SW480 (cell line): ENCODE data around the gene CKS2.
"Not testable (repeated sequence)": the region's sequence is repeated elsewhere in the genome, so short reads cannot be mapped to it uniquely, and the experiment has no call there.

Experiments used
- DNase-seq: peaks from one replicate; pipeline ENCODE4 v3.0.0-alpha.2; 2016; ENCODE audit warnings: low spot score

The CKS2 gene

DNA sequence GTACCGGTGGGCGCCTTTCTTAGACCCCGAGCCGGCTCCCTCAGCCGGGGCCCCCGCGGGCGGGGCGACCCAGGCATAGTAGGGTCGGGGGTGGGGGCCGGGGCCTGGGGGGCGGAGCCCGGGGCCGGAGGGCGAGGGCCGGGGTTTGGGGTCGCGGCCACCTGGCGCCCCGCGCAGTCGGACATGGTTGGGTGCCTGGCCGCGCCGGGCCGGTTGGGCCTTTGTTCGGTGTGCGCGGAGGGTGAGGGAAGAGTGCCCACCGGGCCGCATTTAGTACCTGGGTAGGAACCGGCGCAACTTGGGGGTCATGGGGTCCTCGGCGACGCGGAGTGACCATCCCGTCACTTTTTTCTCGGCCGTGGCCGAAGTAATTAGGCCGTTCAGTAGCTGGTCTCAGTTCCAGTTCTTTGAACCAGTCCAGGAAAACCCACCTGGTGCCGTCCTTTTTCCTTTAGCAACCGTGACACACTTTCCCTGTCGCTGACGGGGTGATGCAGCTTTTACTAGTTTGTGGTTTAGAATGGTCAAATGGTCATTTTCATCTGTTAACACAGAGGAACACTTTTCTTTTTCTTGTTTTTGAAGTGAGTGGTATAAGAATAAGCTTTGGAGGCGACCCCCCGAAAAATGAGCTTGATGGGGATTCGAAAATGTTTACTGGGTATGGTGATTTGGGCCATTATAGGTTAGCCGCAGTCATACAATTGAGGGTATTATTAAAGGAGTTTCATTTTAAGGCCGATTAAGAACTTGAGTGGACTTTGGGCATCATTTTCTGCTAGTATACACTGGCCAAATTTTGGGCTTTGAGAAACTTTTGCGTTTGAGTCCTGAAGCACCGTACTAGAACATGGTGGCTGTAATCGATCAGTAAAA lies 589 bp downstream of the CKS2 start:
- peak; percentile 13 for DNase-seq

DNA sequence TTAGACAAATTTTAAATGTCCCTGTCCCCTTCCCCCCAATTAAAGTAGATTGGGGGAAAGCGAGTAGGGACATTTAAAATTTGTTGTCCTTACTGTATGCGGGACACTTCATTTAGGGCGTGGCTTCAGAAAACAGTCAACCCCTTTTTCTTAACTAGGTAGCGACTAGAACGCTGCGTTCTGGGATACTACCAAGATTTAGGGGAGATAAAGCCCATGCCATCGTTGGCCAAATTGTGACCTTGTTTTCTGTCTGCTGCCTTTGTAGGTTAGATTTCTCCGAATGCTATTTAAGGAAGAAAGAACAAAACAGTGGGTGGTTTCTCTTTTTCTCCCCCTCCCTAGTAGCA lies 1.2 kb downstream of the CKS2 start:
- DNase-seq = peak; percentile 47

DNA sequence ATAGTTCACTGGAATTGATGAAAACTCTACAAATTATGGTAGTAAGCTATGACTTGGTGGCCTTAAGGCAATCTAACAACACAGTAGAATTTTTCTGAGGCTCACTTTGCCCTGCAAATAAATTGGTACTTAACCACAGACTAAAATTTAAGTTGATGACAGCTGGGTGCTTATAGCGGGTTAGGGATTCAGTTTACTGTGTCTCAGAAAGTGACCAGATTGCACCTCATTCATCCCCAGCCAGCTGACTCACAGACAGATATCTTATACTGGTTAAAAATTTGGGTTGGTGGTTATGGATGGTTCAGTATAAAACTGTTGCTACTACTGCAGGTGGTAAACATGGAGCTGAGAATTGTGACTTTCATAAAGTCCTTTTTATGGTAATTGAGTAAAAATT lies 2.8 kb downstream of the CKS2 start:
- peak; percentile 14 for DNase-seq

DNA sequence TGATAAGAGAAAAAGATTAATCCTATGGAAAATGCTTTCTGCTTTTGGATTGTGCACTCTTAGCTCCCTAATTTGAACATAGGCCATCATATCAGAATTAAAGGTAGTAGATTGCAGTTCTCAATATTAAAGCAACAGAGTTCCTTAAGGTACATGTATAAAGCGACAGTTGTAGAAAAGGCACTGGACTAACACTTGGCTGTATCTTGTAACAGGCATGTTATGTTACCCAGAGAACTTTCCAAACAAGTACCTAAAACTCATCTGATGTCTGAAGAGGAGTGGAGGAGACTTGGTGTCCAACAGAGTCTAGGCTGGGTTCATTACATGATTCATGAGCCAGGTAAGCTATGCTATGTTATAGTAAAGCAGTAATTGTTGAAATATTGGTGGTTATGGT lies 4.0 kb downstream of the CKS2 start:
- DNase-seq = no peak

DNA sequence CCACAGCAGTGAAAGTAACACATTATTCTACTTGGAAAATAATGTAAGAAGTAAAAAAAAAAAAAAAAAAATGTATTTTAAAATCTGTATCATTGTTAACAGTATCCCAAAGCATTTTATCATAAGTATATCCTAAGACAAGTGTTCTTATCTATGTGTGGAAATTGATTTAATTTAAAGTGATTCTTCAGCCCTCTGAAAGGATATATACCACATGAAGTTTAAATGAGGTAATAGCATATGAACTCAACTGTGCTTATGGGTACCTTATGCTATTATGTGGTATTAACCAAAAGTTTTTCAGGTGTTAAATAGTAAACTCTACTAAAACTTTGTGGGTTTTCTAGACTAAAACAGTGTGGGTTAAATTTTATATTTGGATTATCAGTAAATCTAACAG lies 4.5 kb downstream of the CKS2 start:
- DNase-seq = no peak

DNA sequence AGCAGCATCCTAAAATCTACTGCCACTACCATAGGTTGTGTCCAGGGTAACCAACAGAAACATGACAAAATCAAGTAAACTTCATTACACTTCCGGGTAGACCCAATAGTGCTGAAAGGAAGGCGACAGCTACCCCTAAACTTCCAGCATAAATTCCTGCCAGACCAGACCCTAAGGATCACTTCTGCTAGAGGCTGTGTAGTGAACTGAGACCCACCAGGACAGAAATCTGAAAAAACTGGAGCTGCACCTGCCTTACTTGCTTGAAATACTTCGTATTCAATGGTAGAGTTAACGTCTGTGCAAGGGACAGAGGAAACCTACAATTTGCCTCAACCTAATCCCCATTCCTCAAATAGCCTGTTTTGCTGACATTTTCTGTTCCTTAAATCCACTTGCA lies 6.3 kb downstream of the CKS2 start:
- peak; percentile 8 for DNase-seq

DNA sequence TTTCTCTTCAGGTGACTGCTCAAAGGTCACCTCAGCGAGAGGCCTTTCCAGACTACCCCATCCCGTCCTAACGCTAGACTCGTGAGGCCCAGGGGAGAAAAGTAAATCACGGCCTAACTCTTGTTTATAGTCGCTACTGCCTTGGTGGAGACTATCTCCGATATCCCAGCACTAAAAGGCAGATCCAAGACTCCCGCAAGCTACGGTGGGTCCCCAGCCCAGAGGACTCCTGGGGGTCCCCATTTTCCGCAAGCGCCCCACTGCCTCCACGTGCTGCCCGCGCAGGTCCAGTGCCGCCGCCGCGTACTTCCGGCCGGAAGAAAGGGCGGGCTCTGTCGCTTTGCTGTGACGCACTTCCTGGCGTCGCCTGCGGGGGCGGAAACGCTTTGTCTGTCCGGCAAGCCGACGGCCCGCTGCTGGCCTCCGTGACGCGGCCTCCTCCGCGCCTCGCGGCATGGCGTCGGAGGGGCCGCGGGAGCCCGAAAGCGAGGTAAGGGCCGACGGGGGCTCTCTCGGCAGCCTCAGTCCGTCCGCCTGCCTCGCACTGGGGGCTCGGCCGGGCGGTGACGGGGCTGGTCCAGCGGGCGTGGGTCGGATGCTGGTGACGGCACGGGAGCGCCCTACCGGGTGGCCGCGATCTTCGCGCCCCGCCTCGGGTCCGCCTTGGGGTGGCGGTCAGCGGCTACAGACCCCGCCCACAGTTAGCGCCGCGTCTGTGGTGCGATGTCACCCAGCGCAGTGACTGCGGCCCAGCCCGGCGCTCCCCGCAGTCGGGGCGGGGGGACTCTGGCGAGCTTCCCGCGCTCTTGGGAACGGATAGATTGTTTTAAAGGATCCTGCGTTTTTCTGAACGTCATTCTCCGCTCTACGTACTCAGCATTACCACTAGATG lies 7.4 kb downstream of the CKS2 start, which contains the start of gene SECISBP2:
Gene SECISBP2 (plus strand): TSS at position 378 of the 892 bp plus-strand sequence. CDS start 77 bp downstream, at position 455.
- DNase-seq = peak; percentile 98

DNA sequence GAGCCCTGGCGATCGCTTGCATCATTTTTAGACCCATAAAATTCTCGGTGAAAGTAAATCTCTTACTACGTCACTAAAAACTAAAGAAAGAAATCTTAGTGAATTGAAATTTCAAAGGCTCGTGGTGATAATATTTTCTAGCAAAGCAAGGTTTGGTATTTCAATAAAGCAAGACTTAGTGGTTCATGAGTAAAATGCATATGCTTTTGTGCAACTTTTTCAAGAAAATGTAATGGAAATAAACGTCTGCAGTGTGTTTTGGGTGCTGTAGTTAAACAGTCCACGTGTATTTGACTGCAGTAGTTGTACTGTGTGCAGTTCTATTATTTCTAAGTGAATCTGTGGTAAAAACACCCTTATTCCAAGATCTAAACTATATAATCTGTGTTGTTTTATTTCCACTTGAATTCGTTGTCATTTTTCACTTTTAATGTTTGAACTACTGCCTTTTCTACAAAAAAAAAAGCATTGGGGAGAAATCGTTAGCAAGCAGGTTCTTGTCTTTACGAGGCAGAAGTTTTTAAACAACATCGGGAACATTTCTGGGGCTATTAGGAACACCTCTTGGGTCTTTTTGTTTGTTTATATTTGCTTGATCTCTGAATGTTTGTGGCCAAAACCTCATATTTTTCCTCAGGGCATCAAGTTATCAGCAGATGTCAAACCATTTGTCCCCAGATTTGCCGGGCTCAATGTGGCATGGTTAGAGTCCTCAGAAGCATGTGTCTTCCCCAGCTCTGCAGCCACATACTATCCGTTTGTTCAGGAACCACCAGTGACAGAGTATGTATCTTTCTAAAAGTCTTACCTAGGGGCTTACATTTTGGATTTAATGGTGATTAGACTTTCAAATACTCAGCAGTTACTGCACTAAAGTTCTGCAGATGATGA lies 8.3 kb downstream of the CKS2 start:
- DNase-seq = no peak

DNA sequence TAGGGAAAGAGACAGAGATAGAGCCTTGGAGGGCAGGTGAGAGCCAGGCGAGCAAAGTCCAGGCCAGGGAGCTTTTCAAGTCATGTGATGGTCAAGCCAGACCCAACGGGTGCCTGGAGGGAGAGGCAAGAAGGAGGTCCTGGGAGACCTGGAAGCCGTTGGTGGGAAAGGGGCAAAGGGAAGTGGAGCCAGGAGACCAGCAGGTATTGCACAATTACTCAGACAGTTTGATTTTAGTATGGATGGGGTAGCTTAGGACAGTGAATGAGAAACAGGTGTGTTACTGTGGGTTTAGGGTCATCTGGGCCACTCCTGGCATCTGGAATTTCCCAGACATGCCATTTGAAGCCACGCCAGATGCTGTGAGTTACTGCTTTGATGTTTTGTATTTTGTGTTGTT lies 12.4 kb downstream of the CKS2 start:
- DNase-seq = peak; percentile 72

DNA sequence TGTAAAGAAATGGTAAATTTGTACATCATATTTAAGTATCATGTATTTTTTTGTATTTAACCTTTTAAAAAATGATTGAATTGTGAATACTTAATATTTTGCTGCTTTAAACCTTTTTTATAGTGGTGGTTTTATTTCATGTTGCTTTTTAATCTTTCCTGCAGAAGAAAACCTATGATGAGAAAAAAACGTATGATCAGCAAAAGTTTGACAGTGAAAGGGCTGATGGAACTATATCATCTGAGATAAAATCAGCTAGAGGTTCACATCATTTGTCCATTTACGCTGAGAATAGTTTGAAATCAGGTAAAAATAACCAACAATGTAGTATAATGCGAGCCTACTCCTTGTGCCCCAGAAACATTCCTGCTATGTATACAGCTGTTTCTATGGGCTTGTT lies 14.7 kb downstream of the CKS2 start:
- no peak for DNase-seq

DNA sequence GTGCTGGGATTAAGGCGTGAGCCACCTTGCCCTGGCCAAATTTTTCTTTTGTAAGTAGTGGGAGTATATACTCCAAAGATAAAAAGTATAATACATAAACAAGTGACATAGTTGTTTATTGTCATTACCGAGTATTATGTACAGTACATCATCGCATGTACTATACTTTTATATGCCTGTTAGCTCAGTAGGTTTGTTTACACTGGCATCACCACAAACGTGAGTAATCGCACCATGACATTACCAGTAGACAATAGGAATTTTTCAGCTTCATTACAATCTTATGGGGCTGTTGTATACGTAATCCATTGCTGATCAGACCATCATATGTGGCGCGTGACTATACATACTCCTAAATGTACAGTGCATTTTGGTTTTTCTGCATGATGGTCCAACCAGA lies 17.1 kb downstream of the CKS2 start:
- no peak for DNase-seq

DNA sequence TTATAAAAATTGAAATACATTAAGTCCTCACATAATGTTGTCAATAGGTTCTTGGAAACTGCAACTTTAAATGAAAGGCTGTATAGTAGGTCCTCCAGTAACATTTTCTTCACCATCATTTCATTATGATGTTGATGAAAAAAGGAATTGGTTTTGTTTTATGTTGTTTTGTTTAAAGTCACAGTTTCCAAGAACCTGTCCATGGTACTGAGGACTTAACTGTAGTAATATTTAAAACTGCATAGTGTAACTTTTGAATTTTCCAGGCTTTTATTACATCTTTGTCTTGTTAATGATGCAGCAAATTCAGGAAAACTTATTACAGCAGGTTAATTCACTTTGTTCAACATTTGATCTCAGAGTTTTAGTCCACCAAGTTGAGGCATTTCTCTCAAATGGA lies 18.9 kb downstream of the CKS2 start:
- no peak for DNase-seq

DNA sequence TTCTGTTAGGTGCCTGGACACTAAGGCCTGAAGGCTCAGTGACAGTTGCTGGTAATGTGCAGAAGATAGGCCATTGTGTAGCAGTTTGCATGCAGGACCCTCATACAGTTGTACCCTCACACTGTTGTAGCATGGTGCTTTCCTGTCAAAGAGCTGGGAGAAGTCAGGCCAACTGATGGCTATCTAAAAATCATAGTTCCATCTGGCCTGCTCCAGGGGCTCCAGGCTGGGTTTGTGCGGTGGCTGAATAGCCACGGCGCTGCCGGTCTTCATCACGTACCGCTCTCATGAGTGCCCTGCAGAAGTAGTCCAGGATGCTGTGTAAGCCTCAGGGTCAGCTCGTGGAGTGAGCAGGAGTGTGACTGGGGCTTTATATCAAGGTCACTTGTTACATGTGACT lies 19.5 kb downstream of the CKS2 start:
- no peak for DNase-seq

DNA sequence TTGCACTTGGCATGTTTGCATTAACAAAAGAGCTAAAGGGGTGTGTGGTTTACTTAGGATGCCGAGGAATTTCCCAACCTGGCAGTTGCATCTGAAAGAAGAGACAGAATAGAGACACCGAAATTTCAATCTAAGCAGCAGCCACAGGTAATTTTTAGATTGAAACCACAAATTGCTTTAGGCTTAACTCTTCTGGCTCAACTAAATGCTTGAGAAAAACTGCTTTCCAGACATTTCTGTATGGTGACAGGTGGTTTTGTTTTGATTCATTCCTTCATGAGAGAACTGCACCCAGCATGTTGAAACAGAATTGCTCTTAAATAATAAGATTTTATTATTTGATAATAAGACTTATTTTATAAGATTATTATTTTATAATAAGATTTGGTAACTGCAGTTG lies 28.8 kb downstream of the CKS2 start:
- no peak for DNase-seq

DNA sequence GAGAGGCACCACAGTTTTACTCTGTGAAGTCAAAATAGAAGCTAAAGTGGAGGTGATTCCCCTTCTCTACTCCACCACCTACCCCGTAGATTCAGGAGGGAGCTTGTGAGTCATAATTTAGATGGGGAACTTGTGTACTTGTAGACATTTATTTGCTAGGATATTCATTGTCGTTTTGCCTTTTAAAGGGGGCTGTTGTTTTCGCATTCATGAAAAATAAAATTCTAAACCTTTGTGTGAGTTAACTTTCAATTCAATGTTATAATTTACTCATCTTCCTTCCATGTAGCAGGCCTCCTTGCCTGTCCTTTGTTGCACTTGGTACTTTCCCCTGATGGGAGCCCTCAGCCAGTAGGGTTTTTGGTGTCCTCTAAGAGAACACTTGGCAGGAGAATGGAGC lies 29.3 kb downstream of the CKS2 start:
- no peak for DNase-seq

DNA sequence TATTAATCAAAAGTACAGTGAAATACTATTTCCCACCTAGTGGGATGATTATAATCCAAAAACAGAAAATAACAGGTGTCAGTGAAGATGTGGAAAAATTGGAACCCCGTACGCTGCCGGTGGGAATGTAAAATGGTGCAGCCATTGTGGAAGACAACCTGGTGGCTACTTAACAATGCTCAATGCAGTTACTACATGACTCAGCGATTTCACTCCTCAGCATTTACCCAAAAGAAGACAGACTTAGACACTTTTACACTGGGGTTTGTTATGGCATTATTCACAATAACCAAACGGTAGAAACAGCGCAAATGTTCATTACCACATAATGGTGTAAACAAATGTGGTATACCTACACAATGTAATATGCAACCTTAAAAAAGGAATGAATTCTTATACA lies 31.2 kb downstream of the CKS2 start:
- DNase-seq = no peak

DNA sequence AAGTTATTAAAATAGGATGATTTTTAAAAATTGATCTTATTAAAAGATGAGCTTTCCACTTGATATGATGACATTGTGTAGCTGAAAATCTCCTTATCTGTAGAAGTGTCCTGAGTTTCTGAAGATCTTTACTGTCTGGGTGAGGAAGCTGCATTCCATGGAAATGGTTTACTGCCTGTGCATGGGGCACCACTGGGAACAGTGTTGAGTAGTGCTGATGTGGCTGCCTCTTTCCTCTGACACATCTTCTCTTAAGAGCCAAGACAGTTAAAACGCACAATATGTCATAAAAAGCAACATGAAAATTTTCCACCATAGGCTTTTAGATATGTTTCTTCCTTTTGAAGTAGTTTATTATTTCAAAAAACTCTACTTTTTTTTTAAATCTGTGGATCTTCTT lies 32.0 kb downstream of the CKS2 start:
- no peak for DNase-seq

DNA sequence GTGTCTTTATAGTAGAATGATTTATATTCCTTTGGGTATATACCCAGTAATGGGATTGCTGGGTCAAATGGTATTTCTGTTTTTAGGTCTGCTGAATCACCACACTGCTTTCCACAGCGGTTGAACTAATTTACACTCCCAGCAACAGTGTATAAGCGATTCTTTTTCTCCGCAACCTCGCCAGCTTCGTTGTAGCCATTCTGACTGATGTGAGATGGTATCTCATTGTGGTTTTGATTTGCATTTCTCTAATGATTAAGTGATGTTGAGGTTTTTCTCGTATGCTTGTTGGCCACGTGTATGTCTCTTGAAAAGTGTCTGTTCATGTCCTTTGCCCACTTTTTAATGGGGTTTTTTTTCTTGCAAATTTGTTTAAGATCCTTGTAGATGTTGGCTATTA lies 32.8 kb downstream of the CKS2 start:
- not testable (repeated sequence) for DNase-seq

DNA sequence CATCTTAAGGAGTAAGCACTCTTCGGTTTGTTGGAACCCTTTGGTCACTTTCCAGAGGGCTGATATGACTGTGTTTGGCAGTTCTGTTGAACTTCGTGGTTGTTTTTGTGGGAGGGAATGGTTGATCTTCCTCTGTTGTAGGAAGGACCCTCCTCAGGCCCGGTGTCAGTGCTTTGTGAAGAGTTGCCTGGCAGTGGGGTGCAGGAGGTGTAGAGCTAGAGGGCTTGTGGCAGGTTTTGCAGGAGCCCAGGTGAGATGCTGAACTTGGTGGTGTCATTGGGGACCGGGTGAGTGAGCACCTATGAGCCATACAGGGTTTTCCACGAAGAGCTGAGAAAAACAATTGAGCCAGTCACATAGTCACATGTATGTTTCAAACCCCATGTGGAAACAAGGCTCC lies 34.5 kb downstream of the CKS2 start:
- no peak for DNase-seq

DNA sequence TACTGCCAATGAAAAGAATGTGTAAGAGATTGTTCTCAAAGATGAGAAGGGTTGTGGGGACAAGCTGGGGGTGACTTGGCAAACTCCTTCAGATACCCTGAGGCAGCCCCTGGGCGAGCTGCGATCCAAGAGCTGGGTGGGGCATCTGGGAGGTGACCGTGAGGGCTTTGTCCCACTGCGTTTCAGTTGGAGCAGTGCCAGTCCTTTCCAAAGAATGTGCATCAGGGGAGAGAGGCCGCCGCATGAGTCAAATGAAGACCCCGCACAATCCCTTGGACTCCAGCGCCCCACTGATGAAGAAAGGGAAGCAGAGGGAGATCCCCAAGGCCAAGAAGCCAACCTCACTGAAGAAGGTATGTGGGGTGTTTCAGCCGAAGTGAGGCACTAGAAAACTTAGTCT lies 35.7 kb downstream of the CKS2 start:
- DNase-seq = no peak

DNA sequence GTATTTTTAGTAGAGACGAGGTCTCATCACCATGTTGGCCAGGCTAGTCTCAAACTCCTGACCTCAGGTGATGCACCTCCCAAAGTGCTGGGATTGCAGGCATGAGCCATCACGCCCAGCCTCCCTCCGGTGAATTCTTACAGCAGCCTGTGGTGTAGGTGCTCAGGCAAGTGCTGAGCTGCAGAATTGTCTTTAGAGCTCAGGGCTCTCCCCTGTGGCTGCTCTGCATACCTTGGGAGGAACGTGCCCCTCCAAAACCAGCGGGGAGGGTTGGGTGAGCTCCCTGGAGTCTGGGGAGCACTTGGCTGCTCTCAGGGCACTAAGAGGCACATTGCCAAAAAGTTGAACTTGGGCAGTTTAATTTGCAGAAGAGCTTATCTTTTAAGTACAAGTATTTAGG lies 36.7 kb downstream of the CKS2 start:
- DNase-seq = no peak

DNA sequence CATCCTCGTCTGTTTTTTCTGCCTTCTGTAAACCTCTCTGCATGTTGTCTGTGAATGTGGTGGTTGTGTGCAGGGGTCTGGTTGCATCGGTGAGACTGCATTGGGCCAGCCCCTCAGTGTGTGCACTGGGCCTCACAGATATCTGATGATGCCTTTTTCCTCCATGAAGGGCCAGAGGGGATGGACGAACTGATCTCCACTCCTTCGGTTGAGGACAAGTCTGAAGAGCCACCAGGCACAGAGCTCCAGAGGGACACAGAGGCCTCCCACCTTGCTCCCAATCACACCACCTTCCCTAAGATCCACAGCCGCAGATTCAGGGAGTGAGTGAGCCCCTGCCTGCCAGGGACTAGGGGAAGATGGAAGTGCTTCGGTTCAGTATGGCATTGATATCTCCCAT lies 38.6 kb downstream of the CKS2 start:
- DNase-seq = no peak
